Skeletal muscle tissue (tissue), 4 donors: ENCODE measurements around the gene ICAM3. TPM values are rescaled to one million over a fixed set of nuclear protein-coding genes. Genes with fewer than 3 reads are reported as not detected.
"Not testable (repeated sequence)": the region's sequence is repeated elsewhere in the genome, so short reads cannot be mapped to it uniquely, and the experiment has no call there.

Experiments used
- H3K27ac ChIP-seq: one replicate; pipeline ENCODE4 v1.7.0; 2013; ENCODE audit warnings: mild to moderate bottlenecking, low read depth, low read length, inconsistent platforms
- H3K27me3 ChIP-seq, 3 donors: one replicate each; pipeline ENCODE4 v1.7.0; 2013; ENCODE audit warnings: low read length in 3 of 3; ENCODE audit not compliant: control insufficient read depth in 3 of 3, insufficient read depth in 3 of 3
- H3K36me3 ChIP-seq, 3 donors: one replicate each; pipeline ENCODE4 v1.7.0; 2013; ENCODE audit warnings: low read length in 3 of 3; ENCODE audit not compliant: control insufficient read depth in 3 of 3, insufficient read depth in 3 of 3
- H3K4me1 ChIP-seq, 3 donors: one replicate each; pipeline ENCODE4 v1.7.0; 2013; ENCODE audit warnings: low read length in 3 of 3, mild to moderate bottlenecking in 3 of 3; ENCODE audit not compliant: control insufficient read depth in 3 of 3, insufficient read depth in 3 of 3
- H3K4me3 ChIP-seq, 3 donors: one replicate each; pipeline ENCODE4 v1.7.0; 2013; ENCODE audit warnings: low read length in 3 of 3
- H3K9ac ChIP-seq, 3 donors: one replicate each; pipeline ENCODE4 v1.7.0; 2013; ENCODE audit warnings: low read length in 3 of 3, mild to moderate bottlenecking in 3 of 3, moderate library complexity in 2 of 3, low read depth in 1 of 3
- H3K9me3 ChIP-seq, 3 donors: one replicate each; pipeline ENCODE4 v1.7.0; 2013; ENCODE audit warnings: low read length in 3 of 3; ENCODE audit not compliant: control insufficient read depth in 3 of 3
- total RNA-seq: library from RNA; depleted of rRNA; stranded (reverse); fragments of >200 nt; gene quantifications from one replicate; pipeline ENCODE4 v1.2.3, GENCODE V29; 2014
- donor health status: Osteomylitis.

ICAM3 gene
- total RNA-seq, 1 donor from 2014 or later, result 8.4 TPM

- no peaks in the 10 kb centered on the region for H3K4me1 ChIP-seq
- H3K9me3 ChIP-seq, result no peaks in the 10 kb centered on the region
- H3K36me3 ChIP-seq, result peaks cover 42 to 54% (median 44%) of the 10 kb centered on the region in 3 donors
- H3K9ac ChIP-seq, result no peak overlapping the region
- H3K27ac ChIP-seq, result no peak overlapping the region
- H3K4me3 ChIP-seq, result no peak overlapping the region
- H3K27me3 ChIP-seq, result no peaks in the 10 kb centered on the region
Observed at GRCh38 chr19:10368101-10368803, 28.8 kb upstream of the ICAM3 start.

DNA sequence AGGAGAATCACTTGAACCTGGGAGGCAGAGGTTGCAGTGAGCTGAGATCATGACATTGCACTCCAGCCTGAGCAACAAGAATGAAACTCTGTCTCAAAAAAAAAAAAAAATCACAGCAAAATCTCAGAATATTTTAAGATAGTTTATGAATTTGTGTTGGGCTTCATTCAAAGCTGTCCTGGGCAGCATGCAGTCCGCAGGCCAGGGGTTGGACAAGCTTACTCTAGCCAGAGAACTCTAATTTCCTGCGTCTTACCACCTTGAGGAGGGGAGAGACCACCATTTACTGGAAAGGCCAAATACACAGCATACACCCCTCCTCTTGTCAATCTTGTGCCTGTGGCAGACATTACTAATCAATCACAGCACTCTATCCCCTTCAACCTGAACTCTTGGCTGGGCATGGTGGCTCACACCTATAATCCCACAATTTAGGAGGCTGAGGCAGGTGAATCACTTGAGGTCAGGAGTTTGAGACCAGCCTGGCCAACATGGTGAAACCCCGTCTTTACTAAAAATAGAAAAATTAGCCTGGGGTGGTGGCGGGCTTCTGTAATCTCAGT, 27.6 kb upstream of the ICAM3 start:
- H3K4me3 ChIP-seq, H3K27ac ChIP-seq, H3K27me3 ChIP-seq, H3K9me3 ChIP-seq, H3K9ac ChIP-seq, H3K4me1 ChIP-seq: not testable (repeated sequence)
- H3K36me3 ChIP-seq, result peaks cover 47 to 59% (median 49%) of the 10 kb centered on the region in 3 donors

DNA sequence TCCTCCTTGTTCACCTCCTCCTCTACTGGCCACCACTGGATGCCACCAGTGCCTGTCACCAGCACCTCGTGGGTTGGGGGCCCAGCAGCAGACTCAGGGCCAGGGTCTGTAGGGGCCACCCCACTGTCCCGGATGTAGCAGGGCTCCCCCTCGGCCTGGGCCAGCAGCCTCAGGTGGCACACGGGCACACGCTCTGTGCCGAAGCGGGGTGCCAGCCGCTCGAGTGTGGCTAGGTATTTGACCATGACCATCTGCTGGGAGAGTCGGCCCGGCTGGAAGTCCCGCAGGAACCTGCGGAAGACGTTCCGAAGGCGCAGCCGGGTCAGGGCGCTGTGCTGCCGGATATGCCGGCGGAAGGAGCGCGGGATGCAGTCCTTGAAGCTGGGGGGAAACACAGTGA, 26.1 kb upstream of the ICAM3 start:
- Histone ChIP-seq H3K4me3 (no peak overlapping the region), H3K9me3 (no peaks in the 10 kb centered on the region), H3K27me3 (no peaks in the 10 kb centered on the region), H3K27ac (no peak overlapping the region), H3K4me1 (no peaks in the 10 kb centered on the region), H3K9ac (no peak overlapping the region), H3K36me3 (peaks cover 54 to 70% (median 62%) of the 10 kb centered on the region in 3 donors)

DNA sequence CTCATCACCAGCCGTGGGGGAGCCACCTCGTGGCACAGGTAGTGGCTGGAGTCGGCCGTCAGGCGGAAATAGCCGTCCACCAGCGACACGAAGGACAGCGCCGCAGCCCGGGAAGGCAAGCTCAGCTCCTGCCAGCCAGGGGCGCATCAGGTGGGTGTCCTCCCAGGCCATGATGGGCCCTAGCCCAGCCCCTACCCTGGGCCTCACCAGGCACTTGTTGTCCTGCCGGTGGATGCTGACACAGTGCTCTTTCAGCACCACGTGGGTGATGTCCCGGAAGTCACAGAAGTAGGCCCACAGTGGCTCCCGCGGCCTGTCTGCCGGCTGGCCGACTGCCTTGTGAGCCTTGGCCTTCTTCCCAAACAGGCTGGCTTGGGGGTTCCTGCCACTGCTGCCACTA, 25.2 kb upstream of the ICAM3 start:
- Histone ChIP-seq H3K9ac (no peak overlapping the region), H3K36me3 (peaks cover 54 to 70% (median 63%) of the 10 kb centered on the region in 3 donors), H3K27me3 (no peaks in the 10 kb centered on the region), H3K4me1 (no peaks in the 10 kb centered on the region), H3K9me3 (no peaks in the 10 kb centered on the region), H3K27ac (no peak overlapping the region), H3K4me3 (no peak overlapping the region)

GRCh38 chr19:10363789-10364281, 24.4 kb upstream of the ICAM3 start:
- Histone ChIP-seq H3K36me3 (peaks cover 55 to 70% (median 66%) of the 10 kb centered on the region in 3 donors), H3K9me3 (no peaks in the 10 kb centered on the region)

DNA sequence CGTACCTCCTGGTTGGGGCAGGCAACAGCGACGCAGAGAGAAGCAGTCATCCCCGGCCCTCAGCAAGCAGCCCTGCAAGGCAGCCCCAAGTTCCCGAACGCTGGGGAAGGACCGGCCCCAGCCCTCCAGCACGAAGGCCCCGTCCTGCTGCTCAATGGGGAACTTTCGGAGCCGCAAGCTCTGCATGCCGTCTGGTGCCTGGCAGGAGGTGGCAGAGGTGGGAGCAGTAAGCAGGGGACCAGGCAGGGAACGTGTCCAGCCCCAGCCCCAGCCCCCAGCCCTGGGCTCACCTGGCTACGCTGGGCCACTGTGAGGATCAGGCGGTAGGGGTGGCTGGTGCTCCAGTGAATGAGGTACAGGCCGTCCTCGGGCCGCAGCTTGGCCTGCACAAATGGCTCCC, 22.8 kb upstream of the ICAM3 start:
- H3K27me3 ChIP-seq, result no peaks in the 10 kb centered on the region
- no peaks in the 10 kb centered on the region for H3K4me1 ChIP-seq
- H3K9me3 ChIP-seq, result no peaks in the 10 kb centered on the region
- H3K27ac ChIP-seq, result no peak overlapping the region
- H3K9ac ChIP-seq, result no peak overlapping the region
- H3K4me3 ChIP-seq, result no peak overlapping the region
- peaks cover 49 to 67% (median 57%) of the 10 kb centered on the region in 3 donors for H3K36me3 ChIP-seq

More at GRCh38 chr19:10363789-10364281, 24.4 kb upstream of the ICAM3 start:
- H3K27ac ChIP-seq, result no peak overlapping the region
- no peaks in the 10 kb centered on the region for H3K27me3 ChIP-seq
- no peak overlapping the region for H3K9ac ChIP-seq
- no peaks in the 10 kb centered on the region for H3K4me1 ChIP-seq
- no peak overlapping the region for H3K4me3 ChIP-seq

- H3K4me3 ChIP-seq, result no peak overlapping the region
- no peak overlapping the region for H3K27ac ChIP-seq
- peaks cover 51 to 63% (median 54%) of the 10 kb centered on the region in 3 donors for H3K36me3 ChIP-seq
- H3K4me1 ChIP-seq, result no peaks in the 10 kb centered on the region
- H3K9ac ChIP-seq, result no peak overlapping the region
- no peaks in the 10 kb centered on the region for H3K27me3 ChIP-seq
- H3K9me3 ChIP-seq, result no peaks in the 10 kb centered on the region
Observed at GRCh38 chr19:10361569-10362011, 22.2 kb upstream of the ICAM3 start.

DNA sequence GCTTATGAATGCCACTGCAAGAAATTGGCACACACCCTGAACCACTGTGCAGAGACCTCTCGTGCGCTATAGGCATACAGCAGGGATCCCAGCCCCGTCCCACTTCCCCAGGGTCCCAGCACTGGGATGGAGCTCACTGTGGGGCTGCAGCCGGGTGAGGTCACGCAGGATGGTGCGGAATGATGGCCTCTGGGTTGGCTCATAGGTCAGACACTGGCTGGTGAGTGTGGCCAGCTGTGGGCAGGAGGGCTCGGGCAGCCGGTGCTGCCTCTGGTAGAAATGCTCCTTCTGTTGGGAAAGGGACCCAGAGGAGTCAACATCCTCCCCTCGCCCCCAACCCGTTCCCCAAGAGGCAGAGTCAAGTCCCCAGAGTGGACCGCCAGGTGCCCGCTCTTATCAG, 17.0 kb upstream of the ICAM3 start:
- H3K4me3 ChIP-seq, result no peak overlapping the region
- no peak overlapping the region for H3K9ac ChIP-seq
- peaks cover 0 to 3% (median 0%) of the 10 kb centered on the region in 3 donors for H3K4me1 ChIP-seq
- no peak overlapping the region for H3K27ac ChIP-seq
- H3K36me3 ChIP-seq, result peaks cover 28 to 43% (median 31%) of the 10 kb centered on the region in 3 donors
- no peaks in the 10 kb centered on the region for H3K9me3 ChIP-seq
- H3K27me3 ChIP-seq, result no peaks in the 10 kb centered on the region

- Histone ChIP-seq H3K9me3 (no peaks in the 10 kb centered on the region), H3K4me1 (peaks cover 0 to 3% (median 0%) of the 10 kb centered on the region in 3 donors), H3K4me3 (no peak overlapping the region), H3K9ac (peak overlapping the region in 1 of 3 donors; percentile 33), H3K27me3 (no peaks in the 10 kb centered on the region), H3K27ac (no peak overlapping the region), H3K36me3 (peaks cover 23 to 39% (median 27%) of the 10 kb centered on the region in 3 donors)
Observed at GRCh38 chr19:10353793-10354391, 14.5 kb upstream of the ICAM3 start.
